Liver (tissue), 9 donors: ENCODE results near the gene TP63. TPM values are rescaled to one million over a fixed set of nuclear protein-coding genes. Genes with fewer than 3 reads are reported as not detected.

Source experiments
- DNase-seq: peaks from one replicate; pipeline ENCODE4 v3.0.0-alpha.2; 2017; ENCODE audit warnings: low spot score
- H3K27ac ChIP-seq, 2 donors: one replicate each; pipeline ENCODE4 v1.7.0; 2013; ENCODE audit warnings: inconsistent platforms in 2 of 2, low read length in 2 of 2, control low read depth in 1 of 2, low read depth in 1 of 2, mild to moderate bottlenecking in 1 of 2
- H3K27me3 ChIP-seq, 4 donors: one replicate each; pipeline versions ENCODE4 v1.6.1 to v1.7.0; 2013; ENCODE audit warnings: low read length in 3 of 4, inconsistent platforms in 1 of 4, mild to moderate bottlenecking in 1 of 4, moderate library complexity in 1 of 4; ENCODE audit not compliant: control insufficient read depth in 4 of 4, insufficient read depth in 4 of 4
- H3K36me3 ChIP-seq, 4 donors: one replicate each; pipeline versions ENCODE4 v1.6.1 to v1.7.0; 2013; ENCODE audit warnings: low read length in 3 of 4, mild to moderate bottlenecking in 3 of 4, low read depth in 1 of 4, moderate library complexity in 1 of 4; ENCODE audit not compliant: control insufficient read depth in 4 of 4, insufficient read depth in 3 of 4
- H3K4me1 ChIP-seq, 4 donors: one replicate each; pipeline versions ENCODE4 v1.6.1 to v1.7.0; 2013; ENCODE audit warnings: low read length in 3 of 4, mild to moderate bottlenecking in 3 of 4, moderate library complexity in 1 of 4; ENCODE audit not compliant: control insufficient read depth in 4 of 4, insufficient read depth in 4 of 4
- H3K4me3 ChIP-seq, 3 donors: one replicate each; pipeline versions ENCODE4 v1.6.1 to v1.7.0; 2013; ENCODE audit warnings: low read length in 3 of 3, control low read depth in 1 of 3, low read depth in 1 of 3, mild to moderate bottlenecking in 1 of 3
- H3K9ac ChIP-seq, 2 donors: one replicate each; pipeline ENCODE4 v1.7.0; 2013; ENCODE audit warnings: low read length in 2 of 2, mild to moderate bottlenecking in 2 of 2, moderate library complexity in 2 of 2, control low read depth in 1 of 2, low read depth in 1 of 2
- H3K9me3 ChIP-seq, 4 donors: one replicate each; pipeline versions ENCODE4 v1.6.1 to v1.7.0; 2013; ENCODE audit warnings: low read length in 3 of 4; ENCODE audit not compliant: control insufficient read depth in 4 of 4
- CTCF ChIP-seq: fragments of 150-350 bp; IDR thresholded peaks from 2 replicates; pipeline ENCODE4 v1.5.1; 2017; ENCODE audit warnings: improper control_type of control experiment, low read depth, low read length; ENCODE audit not compliant: missing input control
- FOXA1 ChIP-seq: IDR thresholded peaks from 2 replicates; pipeline ENCODE4 v1.6.1; 2016; ENCODE audit warnings: antibody characterized with exemption
- FOXA2 ChIP-seq: IDR thresholded peaks from 2 replicates; pipeline ENCODE4 v1.6.1; 2016; ENCODE audit warnings: antibody characterized with exemption
- GABPA ChIP-seq, 2 donors: IDR thresholded peaks in 1 of 2; conservative IDR thresholded peaks in 1 of 2; 2 replicates each; pipeline ENCODE4 v1.6.1; 2016; ENCODE audit warnings: antibody characterized with exemption in 2 of 2, mild to moderate bottlenecking in 1 of 2, moderate library complexity in 1 of 2
- HNF4A ChIP-seq, 2 donors: conservative IDR thresholded peaks; 2 replicates each; pipeline ENCODE4 v1.6.1; 2016; ENCODE audit warnings: antibody characterized with exemption in 2 of 2, mild to moderate bottlenecking in 2 of 2
- HNF4G ChIP-seq: IDR thresholded peaks from 2 replicates; pipeline ENCODE4 v1.6.1; 2016; ENCODE audit warnings: antibody characterized with exemption
- JUND ChIP-seq, 2 donors: IDR thresholded peaks; 2 replicates each; pipeline ENCODE4 v1.6.1; 2016; ENCODE audit warnings: antibody characterized with exemption in 2 of 2
- NR2F2 ChIP-seq: IDR thresholded peaks from 2 replicates; pipeline ENCODE4 v1.6.1; 2016; ENCODE audit warnings: antibody characterized with exemption
- RAD21 ChIP-seq, 2 donors: IDR thresholded peaks; 2 replicates each; pipeline ENCODE4 v1.6.1; 2016; ENCODE audit warnings: antibody characterized with exemption in 2 of 2, mild to moderate bottlenecking in 2 of 2
- RXRA ChIP-seq, 2 donors: IDR thresholded peaks; 2 replicates each; pipeline ENCODE4 v1.6.1; 2017 to 2018; ENCODE audit warnings: antibody characterized with exemption in 2 of 2, mild to moderate bottlenecking in 1 of 2
- SP1 ChIP-seq: IDR thresholded peaks from 2 replicates; pipeline ENCODE4 v1.6.1; 2018; ENCODE audit warnings: antibody characterized with exemption, mild to moderate bottlenecking
- TAF1 ChIP-seq: conservative IDR thresholded peaks from 2 replicates; pipeline ENCODE4 v1.6.1; 2016; ENCODE audit warnings: antibody characterized with exemption, mild to moderate bottlenecking
- YY1 ChIP-seq: IDR thresholded peaks from 2 replicates; pipeline ENCODE4 v1.6.1; 2016; ENCODE audit warnings: antibody characterized with exemption, mild to moderate bottlenecking
- WGBS: extraction: QIAGEN DNeasy Blood & Tissue Kit; methylation state at CpG from one replicate; pipeline ENCODE4 v1.1.7; 2013; 5-methylcytosine and 5-hydroxymethylcytosine counted together
- polyA plus RNA-seq, 2 donors: library from polyadenylated mRNA; stranded (reverse) in 1 of 2; unstranded in 1 of 2; fragments of 200-250 nt in 1 of 2; fragments of >200 nt in 1 of 2; fragmentation: Nextera tagmentation in 1 of 2; extraction: Ambion mirVana in 1 of 2; gene quantifications; one replicate each; pipeline versions ENCODE4 v1.2.1 to v1.2.3, GENCODE V29; 2013 to 2015
- total RNA-seq, 2 donors: library from RNA; depleted of rRNA; stranded (reverse); fragments of >200 nt; gene quantifications; one replicate each; pipeline ENCODE4 v1.2.3, GENCODE V29; 2014
- TF ChIP-seq, protein P1 (sequence below): IDR thresholded peaks from 2 replicates; pipeline ENCODE4 v1.6.1; 2016; ENCODE audit warnings: antibody characterized with exemption
- TF ChIP-seq, protein P2 (sequence below): IDR thresholded peaks from 2 replicates; pipeline ENCODE4 v1.6.1; 2016; ENCODE audit warnings: antibody characterized with exemption, mild to moderate bottlenecking
- TF ChIP-seq, protein P3 (sequence below): IDR thresholded peaks from 2 replicates; pipeline ENCODE4 v1.6.1; 2016; ENCODE audit warnings: antibody characterized with exemption
- donor health status: healthy.
- donor health status: healthy.
- donor health status: healthy.
- donor health status: healthy.
- donor health status: healthy.

TP63 gene
- total and polyA plus RNA-seq, 4 donors = under 0.01 to 0.08 (median 0.05) TPM; not detected in 1

- TF ChIP-seq CTCF (no peak), SP1 (no peak), FOXA1 (no peak), RXRA (IDR thresholded peaks at IDR 0.05) (no peak), FOXA2 (no peak)
- TF ChIP-seq, protein P1, sequence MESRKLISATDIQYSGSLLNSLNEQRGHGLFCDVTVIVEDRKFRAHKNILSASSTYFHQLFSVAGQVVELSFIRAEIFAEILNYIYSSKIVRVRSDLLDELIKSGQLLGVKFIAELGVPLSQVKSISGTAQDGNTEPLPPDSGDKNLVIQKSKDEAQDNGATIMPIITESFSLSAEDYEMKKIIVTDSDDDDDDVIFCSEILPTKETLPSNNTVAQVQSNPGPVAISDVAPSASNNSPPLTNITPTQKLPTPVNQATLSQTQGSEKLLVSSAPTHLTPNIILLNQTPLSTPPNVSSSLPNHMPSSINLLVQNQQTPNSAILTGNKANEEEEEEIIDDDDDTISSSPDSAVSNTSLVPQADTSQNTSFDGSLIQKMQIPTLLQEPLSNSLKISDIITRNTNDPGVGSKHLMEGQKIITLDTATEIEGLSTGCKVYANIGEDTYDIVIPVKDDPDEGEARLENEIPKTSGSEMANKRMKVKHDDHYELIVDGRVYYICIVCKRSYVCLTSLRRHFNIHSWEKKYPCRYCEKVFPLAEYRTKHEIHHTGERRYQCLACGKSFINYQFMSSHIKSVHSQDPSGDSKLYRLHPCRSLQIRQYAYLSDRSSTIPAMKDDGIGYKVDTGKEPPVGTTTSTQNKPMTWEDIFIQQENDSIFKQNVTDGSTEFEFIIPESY = no peak
Observed at GRCh38 chr3:189739378-189739777, 108.2 kb downstream of the TP63 start (continued).

GRCh38 chr3:189740156-189740555 is 109.0 kb downstream of the TP63 start:
- 98% methylated on average over 2 of the region's 2 CpGs for WGBS
- TF ChIP-seq HNF4A (conservative IDR thresholded peaks at IDR 0.05) (no peak), GABPA (IDR thresholded peaks at IDR 0.05 in 1 of 2, conservative IDR thresholded peaks at IDR 0.05 in 1 of 2) (no peak), FOXA2 (no peak), CTCF (no peak), RXRA (IDR thresholded peaks at IDR 0.05) (no peak), TAF1 (no peak), HNF4G (no peak), RAD21 (IDR thresholded peaks at IDR 0.05) (no peak), JUND (IDR thresholded peaks at IDR 0.05) (no peak), FOXA1 (no peak), NR2F2 (no peak), SP1 (no peak), YY1 (no peak)
- TF ChIP-seq, protein P2, sequence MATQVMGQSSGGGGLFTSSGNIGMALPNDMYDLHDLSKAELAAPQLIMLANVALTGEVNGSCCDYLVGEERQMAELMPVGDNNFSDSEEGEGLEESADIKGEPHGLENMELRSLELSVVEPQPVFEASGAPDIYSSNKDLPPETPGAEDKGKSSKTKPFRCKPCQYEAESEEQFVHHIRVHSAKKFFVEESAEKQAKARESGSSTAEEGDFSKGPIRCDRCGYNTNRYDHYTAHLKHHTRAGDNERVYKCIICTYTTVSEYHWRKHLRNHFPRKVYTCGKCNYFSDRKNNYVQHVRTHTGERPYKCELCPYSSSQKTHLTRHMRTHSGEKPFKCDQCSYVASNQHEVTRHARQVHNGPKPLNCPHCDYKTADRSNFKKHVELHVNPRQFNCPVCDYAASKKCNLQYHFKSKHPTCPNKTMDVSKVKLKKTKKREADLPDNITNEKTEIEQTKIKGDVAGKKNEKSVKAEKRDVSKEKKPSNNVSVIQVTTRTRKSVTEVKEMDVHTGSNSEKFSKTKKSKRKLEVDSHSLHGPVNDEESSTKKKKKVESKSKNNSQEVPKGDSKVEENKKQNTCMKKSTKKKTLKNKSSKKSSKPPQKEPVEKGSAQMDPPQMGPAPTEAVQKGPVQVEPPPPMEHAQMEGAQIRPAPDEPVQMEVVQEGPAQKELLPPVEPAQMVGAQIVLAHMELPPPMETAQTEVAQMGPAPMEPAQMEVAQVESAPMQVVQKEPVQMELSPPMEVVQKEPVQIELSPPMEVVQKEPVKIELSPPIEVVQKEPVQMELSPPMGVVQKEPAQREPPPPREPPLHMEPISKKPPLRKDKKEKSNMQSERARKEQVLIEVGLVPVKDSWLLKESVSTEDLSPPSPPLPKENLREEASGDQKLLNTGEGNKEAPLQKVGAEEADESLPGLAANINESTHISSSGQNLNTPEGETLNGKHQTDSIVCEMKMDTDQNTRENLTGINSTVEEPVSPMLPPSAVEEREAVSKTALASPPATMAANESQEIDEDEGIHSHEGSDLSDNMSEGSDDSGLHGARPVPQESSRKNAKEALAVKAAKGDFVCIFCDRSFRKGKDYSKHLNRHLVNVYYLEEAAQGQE = no peak
- TF ChIP-seq, protein P1 = no peak
- TF ChIP-seq, protein P3, sequence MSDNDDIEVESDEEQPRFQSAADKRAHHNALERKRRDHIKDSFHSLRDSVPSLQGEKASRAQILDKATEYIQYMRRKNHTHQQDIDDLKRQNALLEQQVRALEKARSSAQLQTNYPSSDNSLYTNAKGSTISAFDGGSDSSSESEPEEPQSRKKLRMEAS = no peak
- no peak for DNase-seq
- no peak overlapping the region for H3K9ac ChIP-seq
- H3K36me3 ChIP-seq = no peaks in the 10 kb centered on the region
- no peaks in the 10 kb centered on the region for H3K27me3 ChIP-seq
- no peak overlapping the region for H3K4me3 ChIP-seq
- H3K27ac ChIP-seq = no peak overlapping the region
- no peaks in the 10 kb centered on the region for H3K4me1 ChIP-seq
- no peaks in the 10 kb centered on the region for H3K9me3 ChIP-seq
